ENCODE data around the gene RYR2. TPM values are rescaled to one million over a fixed set of nuclear protein-coding genes. Genes with fewer than 3 reads are reported as not detected.

RYR2 gene
- total RNA-seq, 2 experiments from 2014 or later: 0.03 to 0.40 TPM

- no peak for ATAC-seq
- Mint-ChIP-seq H3K27ac (no peak overlapping the region), H3K36me3 (no peaks in the 10 kb centered on the region), H3K4me3 (no peak overlapping the region), H3K4me1 (no peaks in the 10 kb centered on the region), H3K9me3 (ENCODE audit: low read depth) (no peaks in the 10 kb centered on the region), H3K27me3 (peaks cover 2% of the 10 kb centered on the region)
- no peak for DNase-seq
- CTCF ChIA-PET: no interaction called here
Measured at GRCh38 chr1:237071641-237072420, 29.8 kb downstream of the RYR2 start.

GRCh38 chr1:237074371-237075117, 32.6 kb downstream of the RYR2 start:
- no peak overlapping the region for H3K27ac Mint-ChIP-seq
- no peak overlapping the region for H3K4me3 Mint-ChIP-seq
- H3K4me1 Mint-ChIP-seq: no peaks in the 10 kb centered on the region
- DNase-seq (no peak), ATAC-seq (no peak)
- H3K27me3 Mint-ChIP-seq: no peaks in the 10 kb centered on the region
- no peaks in the 10 kb centered on the region for H3K9me3 Mint-ChIP-seq (ENCODE audit: low read depth)
- CTCF ChIA-PET: no interaction called here
- H3K36me3 Mint-ChIP-seq: no peaks in the 10 kb centered on the region

GRCh38 chr1:237084341-237085077, 42.5 kb downstream of the RYR2 start:
- CTCF ChIA-PET: no interaction called here
- H3K9me3 Mint-ChIP-seq (ENCODE audit: low read depth): no peaks in the 10 kb centered on the region
- no peak overlapping the region for H3K27ac Mint-ChIP-seq
- no peaks in the 10 kb centered on the region for H3K36me3 Mint-ChIP-seq
- peaks cover 4% of the 10 kb centered on the region for H3K27me3 Mint-ChIP-seq
- no peak for DNase-seq
- no peak overlapping the region for H3K4me3 Mint-ChIP-seq
- H3K4me1 Mint-ChIP-seq: no peaks in the 10 kb centered on the region
- ATAC-seq: no peak

- H3K27me3 Mint-ChIP-seq: peaks cover 4% of the 10 kb centered on the region
Measured at GRCh38 chr1:237091691-237092090, 49.7 kb downstream of the RYR2 start.

GRCh38 chr1:237093691-237094090, 51.7 kb downstream of the RYR2 start:
- H3K4me1 Mint-ChIP-seq: no peaks in the 10 kb centered on the region
- H3K36me3 Mint-ChIP-seq: no peaks in the 10 kb centered on the region
- no peak overlapping the region for H3K4me3 Mint-ChIP-seq
- H3K27me3 Mint-ChIP-seq: no peaks in the 10 kb centered on the region
- H3K9me3 Mint-ChIP-seq (ENCODE audit: low read depth): no peaks in the 10 kb centered on the region
- H3K27ac Mint-ChIP-seq: no peak overlapping the region
- DNase-seq (no peak), ATAC-seq (no peak)
- CTCF ChIA-PET: no interaction called here

More at GRCh38 chr1:237091691-237092090, 49.7 kb downstream of the RYR2 start:
- Mint-ChIP-seq H3K4me1 (no peaks in the 10 kb centered on the region), H3K36me3 (no peaks in the 10 kb centered on the region), H3K4me3 (no peak overlapping the region), H3K9me3 (ENCODE audit: low read depth) (no peaks in the 10 kb centered on the region), H3K27ac (no peak overlapping the region)
- ATAC-seq (no peak), DNase-seq (no peak)
- CTCF ChIA-PET: no interaction called here

- ATAC-seq: no peak
- H3K4me1 Mint-ChIP-seq: no peaks in the 10 kb centered on the region
- CTCF ChIA-PET: no interaction called here
Measured at GRCh38 chr1:237098541-237098940, 56.6 kb downstream of the RYR2 start.

GRCh38 chr1:237103021-237103420, 61.0 kb downstream of the RYR2 start:
- CTCF ChIA-PET: no interaction called here
- H3K27me3 Mint-ChIP-seq: no peaks in the 10 kb centered on the region
- DNase-seq: no peak
- ATAC-seq: no peak
- no peaks in the 10 kb centered on the region for H3K36me3 Mint-ChIP-seq
- no peaks in the 10 kb centered on the region for H3K4me1 Mint-ChIP-seq
- H3K27ac Mint-ChIP-seq: no peak overlapping the region
- H3K4me3 Mint-ChIP-seq: no peak overlapping the region
- no peaks in the 10 kb centered on the region for H3K9me3 Mint-ChIP-seq (ENCODE audit: low read depth)

More at GRCh38 chr1:237098541-237098940, 56.6 kb downstream of the RYR2 start:
- no peaks in the 10 kb centered on the region for H3K27me3 Mint-ChIP-seq
- no peak overlapping the region for H3K4me3 Mint-ChIP-seq
- no peak for DNase-seq
- no peaks in the 10 kb centered on the region for H3K9me3 Mint-ChIP-seq (ENCODE audit: low read depth)
- H3K36me3 Mint-ChIP-seq: no peaks in the 10 kb centered on the region
- H3K27ac Mint-ChIP-seq: no peak overlapping the region

- Mint-ChIP-seq H3K36me3 (no peaks in the 10 kb centered on the region), H3K27me3 (no peaks in the 10 kb centered on the region), H3K4me1 (no peaks in the 10 kb centered on the region), H3K4me3 (no peak overlapping the region), H3K27ac (no peak overlapping the region), H3K9me3 (ENCODE audit: low read depth) (no peaks in the 10 kb centered on the region)
- ATAC-seq: no peak
- CTCF ChIA-PET: no interaction called here
- no peak for DNase-seq
Measured at GRCh38 chr1:237104096-237104495, 62.1 kb downstream of the RYR2 start.

- Mint-ChIP-seq H3K4me3 (no peak overlapping the region), H3K9me3 (ENCODE audit: low read depth) (no peaks in the 10 kb centered on the region), H3K27ac (no peak overlapping the region), H3K4me1 (no peaks in the 10 kb centered on the region), H3K27me3 (no peaks in the 10 kb centered on the region), H3K36me3 (no peaks in the 10 kb centered on the region)
- CTCF ChIA-PET: no interaction called here
- DNase-seq: no peak
- ATAC-seq: no peak
Measured at GRCh38 chr1:237105826-237106225, 63.8 kb downstream of the RYR2 start.

- Mint-ChIP-seq H3K27ac (no peak overlapping the region), H3K4me1 (no peaks in the 10 kb centered on the region), H3K36me3 (no peaks in the 10 kb centered on the region), H3K4me3 (no peak overlapping the region), H3K27me3 (peaks cover 2% of the 10 kb centered on the region), H3K9me3 (ENCODE audit: low read depth) (no peaks in the 10 kb centered on the region)
- CTCF ChIA-PET: no interaction called here
- ATAC-seq: no peak
- DNase-seq: no peak
Measured at GRCh38 chr1:237108297-237109040, 66.5 kb downstream of the RYR2 start.

- Mint-ChIP-seq H3K9me3 (ENCODE audit: low read depth) (no peaks in the 10 kb centered on the region), H3K27me3 (peaks cover 2% of the 10 kb centered on the region), H3K27ac (no peak overlapping the region), H3K4me1 (no peaks in the 10 kb centered on the region), H3K36me3 (no peaks in the 10 kb centered on the region), H3K4me3 (no peak overlapping the region)
- CTCF ChIA-PET: no interaction called here
- DNase-seq (no peak), ATAC-seq (no peak)
Measured at GRCh38 chr1:237111807-237112206, 69.8 kb downstream of the RYR2 start.

- no peak overlapping the region for H3K27ac Mint-ChIP-seq
- H3K27me3 Mint-ChIP-seq: peaks cover 2% of the 10 kb centered on the region
- H3K36me3 Mint-ChIP-seq: no peaks in the 10 kb centered on the region
- DNase-seq (no peak), ATAC-seq (no peak)
- CTCF ChIA-PET: interaction anchor here (0.6 kb wide), 1 partner anchor 452 kb away, joined by 3 read pairs; no protein-coding TSS in a partner anchor
- no peak overlapping the region for H3K4me3 Mint-ChIP-seq
- H3K9me3 Mint-ChIP-seq (ENCODE audit: low read depth): no peaks in the 10 kb centered on the region
- no peaks in the 10 kb centered on the region for H3K4me1 Mint-ChIP-seq
Measured at GRCh38 chr1:237112663-237113062, 70.7 kb downstream of the RYR2 start.

GRCh38 chr1:237115035-237115434, 73.1 kb downstream of the RYR2 start:
- CTCF ChIA-PET: no interaction called here
- DNase-seq (no peak), ATAC-seq (no peak)
- peaks cover 2% of the 10 kb centered on the region for H3K27me3 Mint-ChIP-seq
- H3K4me3 Mint-ChIP-seq: no peak overlapping the region
- H3K27ac Mint-ChIP-seq: no peak overlapping the region
- H3K9me3 Mint-ChIP-seq (ENCODE audit: low read depth): no peaks in the 10 kb centered on the region
- H3K4me1 Mint-ChIP-seq: no peaks in the 10 kb centered on the region
- H3K36me3 Mint-ChIP-seq: no peaks in the 10 kb centered on the region
